Keratinocyte (primary cell): ENCODE results near the gene WDR27. TPM values are rescaled to one million over a fixed set of nuclear protein-coding genes. Genes with fewer than 3 reads are reported as not detected.

Source experiments
- DNase-seq: peaks from one replicate; pipeline ENCODE4 v3.0.0-alpha.2; 2011; ENCODE audit warnings: low read depth, missing footprints, low spot score
- FAIRE-seq: peaks from 2 replicates; lab custom pipeline; 2011; peaks lifted over from hg19 to GRCh38; lab: Jason Lieb, UNC
- H2AFZ ChIP-seq: 2 replicates; pipeline ENCODE4 v1.6.0; 2012; ENCODE audit warnings: low read length, control low read depth, inconsistent platforms; ENCODE audit not compliant: control insufficient read depth
- H3K27ac ChIP-seq: 2 replicates; pipeline ENCODE4 v1.5.1; 2011; ENCODE audit warnings: low read length; ENCODE audit not compliant: control insufficient read depth, insufficient read depth
- H3K27me3 ChIP-seq: 3 replicates; pipeline ENCODE4 v1.6.0; 2011; ENCODE audit warnings: low read length; ENCODE audit not compliant: control insufficient read depth, insufficient read depth; ENCODE audit errors: extremely low read depth
- H3K36me3 ChIP-seq, 2 experiments: 2 replicates in 1 of 2; 3 replicates in 1 of 2; pipeline ENCODE4 v1.5.1; 2011; ENCODE audit warnings: low read length in 2 of 2, mild to moderate bottlenecking in 1 of 2; ENCODE audit not compliant: control insufficient read depth in 2 of 2, insufficient read depth in 2 of 2; ENCODE audit errors: extremely low read depth in 1 of 2
- H3K4me1 ChIP-seq: 3 replicates; pipeline ENCODE4 v1.5.1; 2011; ENCODE audit warnings: low read length; ENCODE audit not compliant: control insufficient read depth, insufficient read depth; ENCODE audit errors: extremely low read depth
- H3K4me2 ChIP-seq: 3 replicates; pipeline ENCODE4 v1.6.0; 2011; ENCODE audit warnings: low read depth, low read length; ENCODE audit not compliant: control insufficient read depth, insufficient read depth; ENCODE audit errors: extremely low read depth
- H3K4me3 ChIP-seq, 3 experiments: fragments of 200-600 bp in 1 of 3; sonication (generic) in 1 of 3; 2 replicates in 2 of 3; 3 replicates in 1 of 3; pipeline ENCODE4 v1.5.1; 2011 to 2016; ENCODE audit warnings: low read length in 3 of 3, mild to moderate bottlenecking in 3 of 3, control low read depth in 2 of 3, inconsistent platforms in 1 of 3, low read depth in 1 of 3, mixed read lengths in 1 of 3, mixed run types in 1 of 3, moderate library complexity in 1 of 3; ENCODE audit not compliant: control insufficient read depth in 2 of 3, insufficient read depth in 2 of 3; ENCODE audit errors: extremely low read depth in 1 of 3
- H3K79me2 ChIP-seq: 2 replicates; pipeline ENCODE4 v1.6.0; 2012; ENCODE audit warnings: low read length; ENCODE audit not compliant: control insufficient read depth, insufficient read depth
- H3K9ac ChIP-seq: 3 replicates; pipeline ENCODE4 v1.6.0; 2011; ENCODE audit warnings: low read length; ENCODE audit not compliant: control insufficient read depth, insufficient read depth; ENCODE audit errors: extremely low read depth
- H3K9me1 ChIP-seq: 3 replicates; pipeline ENCODE4 v1.6.0; 2011; ENCODE audit warnings: low read length; ENCODE audit not compliant: control insufficient read depth, insufficient read depth; ENCODE audit errors: extremely low read depth
- H3K9me3 ChIP-seq: 2 replicates; pipeline ENCODE4 v1.5.1; 2012; ENCODE audit warnings: low read depth, low read length; ENCODE audit not compliant: control insufficient read depth
- H4K20me1 ChIP-seq: 3 replicates; pipeline ENCODE4 v1.6.0; 2011; ENCODE audit warnings: low read length; ENCODE audit not compliant: control insufficient read depth, insufficient read depth; ENCODE audit errors: extremely low read depth
- CTCF ChIP-seq, 3 experiments: IDR thresholded peaks in 1 of 3; conservative IDR thresholded peaks in 1 of 3; optimal IDR thresholded peaks in 1 of 3; 2 replicates in 2 of 3; 3 replicates in 1 of 3; pipeline versions ENCODE3 to v1.5.1; 2011; ENCODE audit warnings: low read length in 3 of 3, mild to moderate bottlenecking in 3 of 3, moderate library complexity in 2 of 3, control low read depth in 1 of 3, inconsistent platforms in 1 of 3; ENCODE audit not compliant: insufficient read depth in 2 of 3; ENCODE audit errors: extremely low read depth in 1 of 3
- EZH2 ChIP-seq: IDR thresholded peaks from one replicate; pipeline ENCODE4 v1.6.1; 2012; ENCODE audit warnings: inconsistent platforms, mild to moderate bottlenecking, low read length, moderate library complexity
- dilution Hi-C: fragments of 300-500 bp; cut with MboI; formaldehyde crosslinking; loops from one replicate; pipeline ENCODE4 v1.7.0; 2020; ENCODE audit warnings: low sequenced_read_pairs; ENCODE audit not compliant: extremely low pct_ligation_motif_present
- polyA plus RNA-seq, 5 experiments: library from polyadenylated mRNA; depleted of rRNA in 3 of 5; stranded (reverse) in 3 of 5; stranded (forward) in 1 of 5; unstranded in 1 of 5; fragments of >200 nt; gene quantifications; 1 replicate in 1 of 5; 2 replicates in 3 of 5; 3 replicates in 1 of 5; pipeline versions ENCODE4 v1.2.1 to v1.2.3, GENCODE V29; 2011 to 2012; ENCODE audit warnings: missing spikeins in 2 of 5, low read depth in 1 of 5, low replicate concordance in 1 of 5

Gene WDR27
- polyA plus RNA-seq, 1 donor (not counting 4 experiments of a cell fraction or from before 2014, with no cell fraction given): 17.8 TPM

DNA sequence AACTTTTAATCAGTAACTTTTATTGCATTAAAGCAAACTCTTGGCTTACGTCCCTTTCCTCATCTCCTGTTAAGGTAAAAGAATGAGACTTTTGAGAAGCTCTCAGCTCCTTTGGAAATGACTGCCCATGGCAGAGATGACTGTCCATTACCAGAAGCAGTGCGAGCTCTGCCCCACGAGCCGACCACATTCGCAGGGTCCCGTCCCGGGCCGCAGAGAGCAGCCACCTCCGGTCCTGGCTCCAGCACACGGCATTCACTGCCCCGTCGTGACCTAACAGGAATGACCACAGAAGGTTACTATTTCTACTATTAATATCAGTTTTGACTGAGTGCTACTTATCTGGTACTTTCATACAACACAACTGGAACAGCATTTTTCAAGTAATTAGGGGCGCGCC is 63.4 kb downstream of the WDR27 start:
- Histone ChIP-seq H3K9ac (no peak overlapping the region), H3K4me3 (no peak overlapping the region), H4K20me1 (no peaks in the 10 kb centered on the region), H3K27ac (no peak overlapping the region), H2AFZ (no peak overlapping the region), H3K9me1 (no peaks in the 10 kb centered on the region), H3K79me2 (no peaks in the 10 kb centered on the region), H3K9me3 (no peaks in the 10 kb centered on the region), H3K4me1 (no peaks in the 10 kb centered on the region), H3K4me2 (no peak overlapping the region), H3K27me3 (no peaks in the 10 kb centered on the region), H3K36me3 (peaks cover 0 to 2% of the 10 kb centered on the region in 2 experiments)
- dilution Hi-C loops: no loop called here
- no peak for DNase-seq
- no peak for TF ChIP-seq CTCF (optimal IDR thresholded peaks at IDR 0.05 in 1 of 3, IDR thresholded peaks at IDR 0.05 in 1 of 3, conservative IDR thresholded peaks at IDR 0.05 in 1 of 3; ENCODE audit: extremely low read depth in 1 of 3, insufficient read depth in 2 of 3, low read length in 3 of 3)
- no peak for TF ChIP-seq EZH2
- FAIRE-seq: no peak

- no peak overlapping the region for H3K4me2 ChIP-seq
- no peak overlapping the region for H3K4me3 ChIP-seq
- TF ChIP-seq EZH2 (no peak), CTCF (optimal IDR thresholded peaks at IDR 0.05 in 1 of 3, IDR thresholded peaks at IDR 0.05 in 1 of 3, conservative IDR thresholded peaks at IDR 0.05 in 1 of 3; ENCODE audit: extremely low read depth in 1 of 3, insufficient read depth in 2 of 3, low read length in 3 of 3) (no peak)
- no peaks in the 10 kb centered on the region for H3K79me2 ChIP-seq
- H4K20me1 ChIP-seq: no peaks in the 10 kb centered on the region
- FAIRE-seq: no peak
- H3K9me3 ChIP-seq: no peaks in the 10 kb centered on the region
- no peaks in the 10 kb centered on the region for H3K4me1 ChIP-seq
- no peak overlapping the region for H3K9ac ChIP-seq
- H3K36me3 ChIP-seq: peaks cover 0 to 4% of the 10 kb centered on the region in 2 experiments
- no peak for DNase-seq
- H2AFZ ChIP-seq: no peak overlapping the region
- H3K9me1 ChIP-seq: no peaks in the 10 kb centered on the region
- dilution Hi-C loops: no loop called here
- H3K27ac ChIP-seq: no peak overlapping the region
- H3K27me3 ChIP-seq: no peaks in the 10 kb centered on the region
These were observed 66.5 kb downstream of the WDR27 start for GRCh38 chr6:169635345-169635744.
